Right cardiac atrium (tissue), 5 donors: Measurements from ENCODE around the gene CCDC40. TPM values are rescaled to one million over a fixed set of nuclear protein-coding genes. Genes with fewer than 3 reads are reported as not detected.
A peak's percentile ranks its signal among the peaks of the same experiment; 100 is the strongest.

Experiments used
- ATAC-seq, 2 donors: fragments of 200-7000 bp; cut with Tn5 transposase; one replicate each; pipeline versions ENCODE4 v1.8.0 to v1.9.1; 2020; ENCODE audit warnings: moderate library complexity in 2 of 2, mild to moderate bottlenecking in 1 of 2
- DNase-seq, 3 donors: peaks; one replicate each; pipeline ENCODE4 v3.0.0-alpha.2; 2020
- H3K27ac ChIP-seq: one replicate; pipeline ENCODE4 v1.5.1; 2013; ENCODE audit warnings: mild to moderate bottlenecking, low read length, control low read depth, moderate library complexity
- H3K27me3 ChIP-seq: one replicate; pipeline ENCODE4 v1.6.1; 2013; ENCODE audit not compliant: control insufficient read depth, insufficient read depth
- H3K4me1 ChIP-seq: one replicate; pipeline ENCODE4 v1.6.1; 2013; ENCODE audit warnings: low read length; ENCODE audit not compliant: control insufficient read depth, insufficient read depth
- H3K4me3 ChIP-seq: one replicate; pipeline ENCODE4 v1.5.1; 2013; ENCODE audit warnings: low read length, control low read depth
- H3K9me3 ChIP-seq: one replicate; pipeline ENCODE4 v1.6.1; 2013; ENCODE audit warnings: low read length; ENCODE audit not compliant: control insufficient read depth
- WGBS: extraction: QIAGEN DNeasy Blood & Tissue Kit; methylation state at CpG from one replicate; pipeline ENCODE4 v1.1.7; 2013; 5-methylcytosine and 5-hydroxymethylcytosine counted together
- intact Hi-C, 4 donors: fragments of 100-400 bp; cut with DNase I; formaldehyde crosslinking; loops; one replicate each; pipeline versions ENCODE4 v1.11.0 to v1.14.0; 2022 to 2023
- polyA plus RNA-seq: library from polyadenylated mRNA; stranded (reverse); fragments of 200-250 nt; gene quantifications from one replicate; pipeline ENCODE4 v1.2.3, GENCODE V29; 2013
- total RNA-seq, 4 donors: library from RNA; stranded (reverse); fragmentation: NEBNext Ultra II Directional; extraction: Animal tissue kit (Norgen Biotek cat#: 25700); gene quantifications; one replicate each; pipeline ENCODE4 v1.2.1, GENCODE V29; 2021
- donor health status: healthy with polysubstance abuse.
- donor health status: DM: no; HTN: yes; CAD: no.
- donor health status: DM: no; HTN: no; CAD: no.
- donor health status: DM: no; HTN: yes; CAD: no; lungs with severe emphysema.
- donor health status: DM: yes; HTN: yes; CAD: no.

The CCDC40 gene
- total and polyA plus RNA-seq, 5 donors = 4.9 to 10.0 (median 7.4) TPM

DNA sequence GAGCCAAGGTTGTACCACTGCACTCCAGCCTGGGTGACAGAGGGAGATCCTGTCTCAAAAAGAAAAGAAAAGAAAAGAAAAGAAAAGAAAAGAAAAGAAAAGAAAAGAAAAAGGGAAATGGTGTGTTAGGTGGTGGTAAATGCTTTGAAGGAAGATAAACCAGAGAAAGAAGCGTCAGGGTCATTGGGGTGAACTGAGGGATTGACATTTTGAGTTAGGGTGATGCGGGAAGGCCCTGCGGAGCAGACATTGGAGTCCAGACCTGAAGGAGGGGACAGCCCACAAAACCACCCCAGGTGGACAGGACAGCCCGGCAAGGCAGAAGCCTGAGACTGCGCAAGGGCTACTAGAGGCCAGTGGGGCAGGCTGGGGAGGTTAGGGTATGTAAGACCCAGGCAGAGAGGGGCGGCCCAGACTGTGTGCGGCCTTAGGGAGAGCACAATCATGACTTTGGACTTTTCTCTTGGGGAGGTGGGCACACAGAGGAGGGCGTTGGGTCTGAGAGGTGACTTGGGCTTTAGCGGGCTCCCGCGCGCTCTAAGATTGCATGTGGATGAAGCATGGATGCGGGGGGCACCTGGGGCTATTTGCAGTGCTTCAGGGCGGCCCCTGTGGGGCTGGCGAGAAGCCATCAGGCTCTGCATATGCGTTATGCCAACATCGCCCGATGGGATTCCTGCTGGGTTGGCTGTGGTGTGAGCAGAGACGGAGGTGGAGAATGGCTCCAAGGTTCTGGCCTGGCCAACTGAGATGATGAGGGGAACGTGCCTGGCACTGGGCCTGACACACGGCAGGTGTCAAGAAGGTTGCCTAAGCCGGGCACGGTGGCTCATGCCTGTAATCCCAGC lies 61.6 kb downstream of the CCDC40 start:
- Histone ChIP-seq H3K27me3 (no peaks in the 10 kb centered on the region), H3K27ac (no peak overlapping the region), H3K9me3 (no peaks in the 10 kb centered on the region), H3K4me1 (no peaks in the 10 kb centered on the region), H3K4me3 (no peak overlapping the region)
- 95% methylated on average over 23 of the region's 23 CpGs for WGBS
- intact Hi-C loops = no loop called here
- ATAC-seq (no peak), DNase-seq (peak in 1 of 3 donors; percentile 51)

DNA sequence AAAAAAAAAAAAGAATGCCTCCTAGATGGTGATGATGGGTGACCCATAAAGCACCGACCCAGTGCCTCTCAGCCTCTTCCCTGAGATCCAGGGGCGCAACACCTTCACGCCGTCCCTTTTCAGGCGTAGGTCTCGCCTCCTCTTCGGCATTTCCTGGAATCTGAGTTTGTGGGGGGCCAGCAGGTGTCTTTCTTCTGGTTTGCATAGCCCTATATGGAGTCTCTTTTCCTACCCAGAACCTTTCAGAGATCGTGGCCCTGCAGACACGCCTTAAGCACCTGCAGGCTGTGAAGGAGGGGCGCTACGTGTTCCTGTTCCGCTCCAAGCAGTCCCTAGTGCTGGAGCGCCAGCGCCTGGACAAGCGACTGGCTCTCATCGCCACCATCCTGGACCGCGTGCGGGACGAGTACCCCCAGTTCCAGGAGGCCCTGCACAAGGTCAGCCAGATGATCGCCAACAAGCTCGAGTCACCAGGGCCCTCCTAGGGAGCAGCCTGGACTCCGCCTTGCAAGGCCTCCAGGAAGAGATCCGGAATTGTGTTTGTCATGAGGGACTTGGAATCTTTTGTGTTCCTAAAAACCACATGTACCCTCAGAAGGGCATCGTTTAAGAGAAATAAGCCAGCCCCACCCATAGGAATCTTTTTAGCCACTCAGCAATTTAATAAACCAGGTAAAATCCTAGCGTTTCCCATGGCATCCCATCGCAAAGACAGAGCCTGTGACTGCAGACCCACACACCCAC lies 63.0 kb downstream of the CCDC40 start:
- ATAC-seq (no peak), DNase-seq (peak in 1 of 3 donors; percentile 58)
- Histone ChIP-seq H3K27me3 (no peaks in the 10 kb centered on the region), H3K4me3 (no peak overlapping the region), H3K9me3 (no peaks in the 10 kb centered on the region), H3K4me1 (no peaks in the 10 kb centered on the region), H3K27ac (no peak overlapping the region)
- intact Hi-C loops = no loop called here
- 92% methylated on average over 27 of the region's 27 CpGs for WGBS

DNA sequence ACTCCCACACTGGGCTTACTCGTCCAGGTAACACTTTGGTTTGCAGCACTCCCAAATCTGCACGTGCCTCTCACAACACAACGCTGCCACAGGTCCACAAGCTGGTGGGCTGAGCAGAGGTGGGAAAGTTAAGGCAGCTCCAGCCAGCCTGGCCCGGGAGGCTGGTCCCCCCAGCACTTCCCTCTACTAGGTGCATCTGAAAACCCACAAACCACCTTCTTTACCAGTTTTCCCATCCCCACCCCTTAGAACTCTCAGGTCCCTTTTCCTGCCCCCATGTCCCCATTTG lies 63.5 kb downstream of the CCDC40 start:
- DNase-seq = peak in 1 of 3 donors; percentile 24
- WGBS = 92% methylated on average over 4 of the region's 4 CpGs
- intact Hi-C loops = no loop called here
- H3K27me3 ChIP-seq = no peaks in the 10 kb centered on the region
- ATAC-seq = no peak
- H3K4me1 ChIP-seq = no peaks in the 10 kb centered on the region
- no peaks in the 10 kb centered on the region for H3K9me3 ChIP-seq
- no peak overlapping the region for H3K4me3 ChIP-seq
- no peak overlapping the region for H3K27ac ChIP-seq

DNA sequence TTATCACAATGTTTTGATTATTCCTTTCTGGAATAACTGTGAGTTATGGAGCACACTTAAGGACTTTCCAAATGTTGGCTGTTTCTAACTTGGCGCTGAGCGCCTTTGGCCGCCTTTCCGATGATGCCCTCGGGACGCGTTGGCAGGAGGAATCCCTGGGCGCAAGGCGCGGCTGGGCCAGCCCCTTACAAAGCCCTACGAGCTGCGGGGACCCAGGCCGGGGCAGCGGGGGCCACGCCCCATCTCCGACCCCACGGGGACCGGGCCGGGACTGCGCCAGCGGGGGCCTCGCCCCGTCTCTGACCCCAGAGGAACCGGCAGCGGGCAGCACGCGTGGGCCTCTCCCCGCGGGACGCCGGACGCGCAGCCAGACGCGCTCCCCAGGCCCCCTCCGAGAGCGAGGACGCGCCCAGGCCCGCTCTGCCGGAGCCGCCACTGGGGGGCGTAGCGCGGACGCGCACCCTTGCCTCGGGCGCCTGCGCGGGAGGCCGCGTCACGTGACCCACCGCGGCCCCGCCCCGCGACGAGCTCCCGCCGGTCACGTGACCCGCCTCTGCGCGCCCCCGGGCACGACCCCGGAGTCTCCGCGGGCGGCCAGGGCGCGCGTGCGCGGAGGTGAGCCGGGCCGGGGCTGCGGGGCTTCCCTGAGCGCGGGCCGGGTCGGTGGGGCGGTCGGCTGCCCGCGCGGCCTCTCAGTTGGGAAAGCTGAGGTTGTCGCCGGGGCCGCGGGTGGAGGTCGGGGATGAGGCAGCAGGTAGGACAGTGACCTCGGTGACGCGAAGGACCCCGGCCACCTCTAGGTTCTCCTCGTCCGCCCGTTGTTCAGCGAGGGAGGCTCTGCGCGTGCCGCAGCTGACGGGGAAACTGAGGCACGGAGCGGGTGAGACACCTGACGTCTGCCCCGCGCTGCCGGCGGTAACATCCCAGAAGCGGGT lies 64.8 kb downstream of the CCDC40 start, which contains the start of gene GAA:
Gene GAA, plus strand, starts transcription at position 571 of the 935 bp plus-strand sequence. CDS start 3,006 bp downstream, outside the sequence.
- Histone ChIP-seq H3K27me3 (no peaks in the 10 kb centered on the region), H3K27ac (peak within 1 kb of the TSS; percentile 66), H3K4me3 (peak within 1 kb of the TSS; percentile 83), H3K4me1 (no peaks in the 10 kb centered on the region), H3K9me3 (no peaks in the 10 kb centered on the region)
- WGBS = under 1% methylated on average over 114 of the region's 114 CpGs
- ATAC-seq (peak; percentile 90), DNase-seq (peak; percentile 89 to 96 (median 96))
- intact Hi-C loops = no loop called here

DNA sequence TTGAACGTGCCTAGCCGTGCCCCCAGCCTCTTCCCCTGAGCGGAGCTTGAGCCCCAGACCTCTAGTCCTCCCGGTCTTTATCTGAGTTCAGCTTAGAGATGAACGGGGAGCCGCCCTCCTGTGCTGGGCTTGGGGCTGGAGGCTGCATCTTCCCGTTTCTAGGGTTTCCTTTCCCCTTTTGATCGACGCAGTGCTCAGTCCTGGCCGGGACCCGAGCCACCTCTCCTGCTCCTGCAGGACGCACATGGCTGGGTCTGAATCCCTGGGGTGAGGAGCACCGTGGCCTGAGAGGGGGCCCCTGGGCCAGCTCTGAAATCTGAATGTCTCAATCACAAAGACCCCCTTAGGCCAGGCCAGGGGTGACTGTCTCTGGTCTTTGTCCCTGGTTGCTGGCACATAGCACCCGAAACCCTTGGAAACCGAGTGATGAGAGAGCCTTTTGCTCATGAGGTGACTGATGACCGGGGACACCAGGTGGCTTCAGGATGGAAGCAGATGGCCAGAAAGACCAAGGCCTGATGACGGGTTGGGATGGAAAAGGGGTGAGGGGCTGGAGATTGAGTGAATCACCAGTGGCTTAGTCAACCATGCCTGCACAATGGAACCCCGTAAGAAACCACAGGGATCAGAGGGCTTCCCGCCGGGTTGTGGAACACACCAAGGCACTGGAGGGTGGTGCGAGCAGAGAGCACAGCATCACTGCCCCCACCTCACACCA lies 65.7 kb downstream of the CCDC40 start:
- ATAC-seq = peak in 1 of 2 donors; percentile 1
- DNase-seq = peak; percentile 38 to 67 (median 67)
- intact Hi-C loops = no loop called here
- H3K27ac ChIP-seq = no peak overlapping the region
- no peaks in the 10 kb centered on the region for H3K4me1 ChIP-seq
- 31% methylated on average over 21 of the region's 21 CpGs for whole genome bisulfite sequencing
- no peaks in the 10 kb centered on the region for H3K9me3 ChIP-seq
- peak overlapping the region; percentile 83 for H3K4me3 ChIP-seq
- no peaks in the 10 kb centered on the region for H3K27me3 ChIP-seq

DNA sequence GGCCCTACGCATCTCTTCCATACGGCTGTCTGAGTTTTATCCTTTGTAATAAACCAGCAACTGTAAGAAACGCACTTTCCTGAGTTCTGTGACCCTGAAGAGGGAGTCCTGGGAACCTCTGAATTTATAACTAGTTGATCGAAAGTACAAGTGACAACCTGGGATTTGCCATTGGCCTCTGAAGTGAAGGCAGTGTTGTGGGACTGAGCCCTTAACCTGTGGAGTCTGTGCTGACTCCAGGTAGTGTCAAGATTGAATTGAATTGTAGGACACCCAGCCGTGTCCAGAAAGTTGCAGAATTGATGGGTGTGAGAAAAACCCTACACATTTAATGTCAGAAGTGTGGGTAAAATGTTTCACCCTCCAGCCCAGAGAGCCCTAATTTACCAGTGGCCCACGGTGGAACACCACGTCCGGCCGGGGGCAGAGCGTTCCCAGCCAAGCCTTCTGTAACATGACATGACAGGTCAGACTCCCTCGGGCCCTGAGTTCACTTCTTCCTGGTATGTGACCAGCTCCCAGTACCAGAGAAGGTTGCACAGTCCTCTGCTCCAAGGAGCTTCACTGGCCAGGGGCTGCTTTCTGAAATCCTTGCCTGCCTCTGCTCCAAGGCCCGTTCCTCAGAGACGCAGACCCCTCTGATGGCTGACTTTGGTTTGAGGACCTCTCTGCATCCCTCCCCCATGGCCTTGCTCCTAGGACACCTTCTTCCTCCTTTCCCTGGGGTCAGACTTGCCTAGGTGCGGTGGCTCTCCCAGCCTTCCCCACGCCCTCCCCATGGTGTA lies 66.4 kb downstream of the CCDC40 start:
- Histone ChIP-seq H3K27ac (no peak overlapping the region), H3K4me3 (no peak overlapping the region), H3K4me1 (no peaks in the 10 kb centered on the region), H3K9me3 (no peaks in the 10 kb centered on the region), H3K27me3 (no peaks in the 10 kb centered on the region)
- DNase-seq = peak in 1 of 3 donors; percentile 39
- WGBS = 85% methylated on average over 15 of the region's 15 CpGs
- no peak for ATAC-seq
- intact Hi-C loops = no loop called here

DNA sequence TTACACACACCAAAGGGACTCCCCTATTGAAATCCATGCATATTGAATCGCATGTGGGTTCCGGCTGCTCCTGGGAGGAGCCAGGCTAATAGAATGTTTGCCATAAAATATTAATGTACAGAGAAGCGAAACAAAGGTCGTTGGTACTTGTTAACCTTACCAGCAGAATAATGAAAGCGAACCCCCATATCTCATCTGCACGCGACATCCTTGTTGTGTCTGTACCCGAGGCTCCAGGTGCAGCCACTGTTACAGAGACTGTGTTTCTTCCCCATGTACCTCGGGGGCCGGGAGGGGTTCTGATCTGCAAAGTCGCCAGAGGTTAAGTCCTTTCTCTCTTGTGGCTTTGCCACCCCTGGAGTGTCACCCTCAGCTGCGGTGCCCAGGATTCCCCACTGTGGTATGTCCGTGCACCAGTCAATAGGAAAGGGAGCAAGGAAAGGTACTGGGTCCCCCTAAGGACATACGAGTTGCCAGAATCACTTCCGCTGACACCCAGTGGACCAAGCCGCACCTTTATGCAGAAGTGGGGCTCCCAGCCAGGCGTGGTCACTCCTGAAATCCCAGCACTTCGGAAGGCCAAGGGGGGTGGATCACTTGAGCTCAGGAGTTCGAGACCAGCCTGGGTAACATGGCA lies 67.1 kb downstream of the CCDC40 start:
- intact Hi-C loops = no loop called here
- no peaks in the 10 kb centered on the region for H3K4me1 ChIP-seq
- H3K4me3 ChIP-seq = no peak overlapping the region
- no peaks in the 10 kb centered on the region for H3K9me3 ChIP-seq
- DNase-seq (peak in 1 of 3 donors; percentile 21), ATAC-seq (no peak)
- no peak overlapping the region for H3K27ac ChIP-seq
- H3K27me3 ChIP-seq = no peaks in the 10 kb centered on the region
- 95% methylated on average over 19 of the region's 19 CpGs for WGBS

DNA sequence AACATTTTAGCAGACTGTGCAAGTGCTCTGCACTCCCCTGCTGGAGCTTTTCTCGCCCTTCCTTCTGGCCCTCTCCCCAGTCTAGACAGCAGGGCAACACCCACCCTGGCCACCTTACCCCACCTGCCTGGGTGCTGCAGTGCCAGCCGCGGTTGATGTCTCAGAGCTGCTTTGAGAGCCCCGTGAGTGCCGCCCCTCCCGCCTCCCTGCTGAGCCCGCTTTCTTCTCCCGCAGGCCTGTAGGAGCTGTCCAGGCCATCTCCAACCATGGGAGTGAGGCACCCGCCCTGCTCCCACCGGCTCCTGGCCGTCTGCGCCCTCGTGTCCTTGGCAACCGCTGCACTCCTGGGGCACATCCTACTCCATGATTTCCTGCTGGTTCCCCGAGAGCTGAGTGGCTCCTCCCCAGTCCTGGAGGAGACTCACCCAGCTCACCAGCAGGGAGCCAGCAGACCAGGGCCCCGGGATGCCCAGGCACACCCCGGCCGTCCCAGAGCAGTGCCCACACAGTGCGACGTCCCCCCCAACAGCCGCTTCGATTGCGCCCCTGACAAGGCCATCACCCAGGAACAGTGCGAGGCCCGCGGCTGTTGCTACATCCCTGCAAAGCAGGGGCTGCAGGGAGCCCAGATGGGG lies 68.0 kb downstream of the CCDC40 start:
- Histone ChIP-seq H3K4me1 (no peaks in the 10 kb centered on the region), H3K27me3 (no peaks in the 10 kb centered on the region), H3K9me3 (no peaks in the 10 kb centered on the region), H3K4me3 (no peak overlapping the region), H3K27ac (no peak overlapping the region)
- 56% methylated on average over 26 of the region's 26 CpGs for WGBS
- ATAC-seq (peak in 1 of 2 donors; percentile 4), DNase-seq (peak in 1 of 3 donors; percentile 55)
- intact Hi-C loops = no loop called here

DNA sequence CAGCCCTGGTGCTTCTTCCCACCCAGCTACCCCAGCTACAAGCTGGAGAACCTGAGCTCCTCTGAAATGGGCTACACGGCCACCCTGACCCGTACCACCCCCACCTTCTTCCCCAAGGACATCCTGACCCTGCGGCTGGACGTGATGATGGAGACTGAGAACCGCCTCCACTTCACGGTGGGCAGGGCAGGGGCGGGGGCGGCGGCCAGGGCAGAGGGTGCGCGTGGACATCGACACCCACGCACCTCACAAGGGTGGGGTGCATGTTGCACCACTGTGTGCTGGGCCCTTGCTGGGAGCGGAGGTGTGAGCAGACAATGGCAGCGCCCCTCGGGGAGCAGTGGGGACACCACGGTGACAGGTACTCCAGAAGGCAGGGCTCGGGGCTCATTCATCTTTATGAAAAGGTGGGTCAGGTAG lies 68.5 kb downstream of the CCDC40 start:
- intact Hi-C loops = no loop called here
- ATAC-seq (no peak), DNase-seq (no peak)
- H3K9me3 ChIP-seq = no peaks in the 10 kb centered on the region
- H3K27me3 ChIP-seq = no peaks in the 10 kb centered on the region
- WGBS = 79% methylated on average over 18 of the region's 18 CpGs
- no peak overlapping the region for H3K4me3 ChIP-seq
- no peak overlapping the region for H3K27ac ChIP-seq
- no peaks in the 10 kb centered on the region for H3K4me1 ChIP-seq
